ENCODE measurements around the gene ASPG. TPM values are rescaled to one million over a fixed set of nuclear protein-coding genes. Genes with fewer than 3 reads are reported as not detected.

The ASPG gene
- 0.02 TPM for total RNA-seq (2013)
- under 1 TPM in 1 of 3 donors, not detected in 2; 0.01 TPM for polyA plus RNA-seq
- polyA minus RNA-seq, result 0.14 TPM in 1 of 2 replicates, not detected in the other
- 0.12 to 1.5 (median 0.36) reads per million in 11 experiments for total RNA-seq

- Histone ChIP-seq H3K4me3 (replicated peaks in 1 of 3; ENCODE audit: low read depth in 2 of 3, low read length in 3 of 3) (no peak within 1 kb of the TSS), H3K4me1 (ENCODE audit: control insufficient read depth in 1 of 2, insufficient read depth in 2 of 2, low read length in 2 of 2) (no peaks in the 10 kb centered on the region), H3K27me3 (ENCODE audit: control insufficient read depth in 2 of 2, insufficient read depth in 2 of 2, low read length in 2 of 2) (peaks cover 0 to 20% of the 10 kb centered on the region in 2 donors), H4K20me1 (ENCODE audit: insufficient read depth, low read length) (no peaks in the 10 kb centered on the region), H3K79me2 (ENCODE audit: insufficient read depth, low read length) (no peaks in the 10 kb centered on the region), H3K9ac (ENCODE audit: insufficient read depth, low read length, poor library complexity, severe bottlenecking) (no peak within 1 kb of the TSS), H3K4me2 (replicated peaks; ENCODE audit: extremely low read depth, low read length, poor library complexity, severe bottlenecking) (peak within 1 kb of the TSS; percentile 22), H3K27ac (ENCODE audit: low read depth in 1 of 2, low read length in 2 of 2) (no peak within 1 kb of the TSS), H2AFZ (ENCODE audit: insufficient read depth, low read depth, low read length, poor library complexity, severe bottlenecking) (no peak within 1 kb of the TSS), H3K9me3 (replicated peaks in 1 of 2; ENCODE audit: control insufficient read depth in 1 of 2, insufficient read depth in 1 of 2, low read length in 2 of 2) (no peaks in the 10 kb centered on the region), H3K36me3 (replicated peaks in 1 of 2; ENCODE audit: control insufficient read depth in 1 of 2, insufficient read depth in 2 of 2, low read length in 2 of 2) (no peaks in the 10 kb centered on the region)
- Mint-ChIP-seq H3K4me3 (no peak within 1 kb of the TSS), H3K27ac (no peak within 1 kb of the TSS), H3K27me3 (ENCODE audit: low read depth in 3 of 3) (peaks cover 15 to 45% (median 30%) of the 10 kb centered on the region in 3 donors), H3K4me1 (no peaks in the 10 kb centered on the region), H3K36me3 (no peaks in the 10 kb centered on the region), H3K9me3 (peaks cover 0 to 5% (median 0%) of the 10 kb centered on the region in 7 donors)
- no peak for TF ChIP-seq CTCF (IDR thresholded peaks at IDR 0.05)
- intact Hi-C loops (cut with micrococcal nuclease), result no loop called here
- 22% methylated on average over 38 of the region's 70 CpGs for WGBS (ENCODE audit: insufficient coverage)
- peak in 1 of 3 donors; percentile 2 for DNase-seq
Observed at GRCh38 chr14:104085032-104085888, at the start of gene ASPG. Gene ASPG (plus strand): TSS chr14:104085700. CDS start chr14:104085771, 71 bp downstream.

GRCh38 chr14:104036212-104036611 is 49.3 kb upstream of the ASPG start:
- no peak overlapping the region for H2AFZ ChIP-seq (ENCODE audit: insufficient read depth, low read depth, low read length, poor library complexity, severe bottlenecking)
- H3K4me1 ChIP-seq (ENCODE audit: control insufficient read depth in 1 of 2, insufficient read depth in 2 of 2, low read length in 2 of 2), result no peaks in the 10 kb centered on the region
- no peaks in the 10 kb centered on the region for H3K27me3 ChIP-seq (ENCODE audit: control insufficient read depth in 2 of 2, insufficient read depth in 2 of 2, low read length in 2 of 2)
- WGBS (ENCODE audit: insufficient coverage), result 83% methylated on average over 6 of the region's 7 CpGs
- peaks cover 53 to 81% of the 10 kb centered on the region in 2 donors for H3K36me3 Mint-ChIP-seq
- H3K27ac Mint-ChIP-seq, result no peak overlapping the region
- no peak overlapping the region for H3K27ac ChIP-seq (ENCODE audit: low read depth in 1 of 2, low read length in 2 of 2)
- H3K4me3 ChIP-seq (replicated peaks in 1 of 3; ENCODE audit: low read depth in 2 of 3, low read length in 3 of 3), result no peak overlapping the region
- no peak for DNase-seq
- peaks cover 0 to 3% (median 0%) of the 10 kb centered on the region in 7 donors for H3K9me3 Mint-ChIP-seq
- H3K4me1 Mint-ChIP-seq, result no peaks in the 10 kb centered on the region
- H3K27me3 Mint-ChIP-seq (ENCODE audit: low read depth in 3 of 3), result peaks cover 2 to 7% (median 2%) of the 10 kb centered on the region in 3 donors
- H3K36me3 ChIP-seq (replicated peaks in 1 of 2; ENCODE audit: control insufficient read depth in 1 of 2, insufficient read depth in 2 of 2, low read length in 2 of 2), result peaks cover 2 to 38% of the 10 kb centered on the region in 2 donors
- H3K4me2 ChIP-seq (replicated peaks; ENCODE audit: extremely low read depth, low read length, poor library complexity, severe bottlenecking), result no peak overlapping the region
- no peaks in the 10 kb centered on the region for H4K20me1 ChIP-seq (ENCODE audit: insufficient read depth, low read length)
- no peaks in the 10 kb centered on the region for H3K79me2 ChIP-seq (ENCODE audit: insufficient read depth, low read length)
- no peaks in the 10 kb centered on the region for H3K9me3 ChIP-seq (replicated peaks in 1 of 2; ENCODE audit: control insufficient read depth in 1 of 2, insufficient read depth in 1 of 2, low read length in 2 of 2)
- no peak for TF ChIP-seq CTCF (IDR thresholded peaks at IDR 0.05)
- intact Hi-C loops (cut with micrococcal nuclease), result no loop called here
- no peak overlapping the region for H3K9ac ChIP-seq (ENCODE audit: insufficient read depth, low read length, poor library complexity, severe bottlenecking)
- H3K4me3 Mint-ChIP-seq, result no peak overlapping the region

Data from CD14-positive monocyte (primary cell).